GM19324 (cell line): ENCODE measurements around the gene SPSB3.

ENCODE experiments used
- ATAC-seq: cut with Tn5 transposase; IDR thresholded peaks from one replicate; pipeline ENCODE4 v1.9.1; 2021; ENCODE audit warnings: mild to moderate bottlenecking, moderate library complexity; ENCODE audit not compliant: unreplicated experiment, low FRiP score

SPSB3 gene

GRCh38 chr16:1782408-1783264 lies at the start of gene SPSB3, which contains the start of gene NUBP2:
Gene SPSB3 (minus strand): TSS chr16:1782571. CDS start chr16:1781483, 1,088 bp downstream.
Gene NUBP2 (plus strand): TSS chr16:1782960. CDS start chr16:1783021, 61 bp downstream.
- ATAC-seq: peak; percentile 87

GRCh38 chr16:1831186-1832075 lies 49.1 kb upstream of the SPSB3 start:
- no peak for ATAC-seq

DNA sequence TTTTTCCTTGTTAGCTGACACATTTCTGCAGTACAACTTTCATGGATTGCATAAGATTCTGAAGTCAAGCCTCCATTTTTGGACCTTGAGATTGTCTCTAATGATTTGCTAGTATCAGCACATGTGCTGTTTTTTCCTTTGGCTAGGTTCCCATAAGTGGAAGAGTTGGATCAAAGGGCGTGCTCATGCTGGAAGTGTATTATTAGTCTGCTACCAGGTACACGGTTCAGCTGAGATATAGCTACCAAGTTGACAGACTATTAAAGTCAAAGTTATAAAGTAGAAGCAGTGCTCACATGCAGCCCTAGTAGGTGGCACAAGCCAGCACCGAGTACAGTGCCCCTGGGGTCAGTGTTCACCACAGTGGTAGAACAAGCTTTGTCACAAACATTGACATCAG lies 47.8 kb upstream of the SPSB3 start:
- ATAC-seq: no peak

DNA sequence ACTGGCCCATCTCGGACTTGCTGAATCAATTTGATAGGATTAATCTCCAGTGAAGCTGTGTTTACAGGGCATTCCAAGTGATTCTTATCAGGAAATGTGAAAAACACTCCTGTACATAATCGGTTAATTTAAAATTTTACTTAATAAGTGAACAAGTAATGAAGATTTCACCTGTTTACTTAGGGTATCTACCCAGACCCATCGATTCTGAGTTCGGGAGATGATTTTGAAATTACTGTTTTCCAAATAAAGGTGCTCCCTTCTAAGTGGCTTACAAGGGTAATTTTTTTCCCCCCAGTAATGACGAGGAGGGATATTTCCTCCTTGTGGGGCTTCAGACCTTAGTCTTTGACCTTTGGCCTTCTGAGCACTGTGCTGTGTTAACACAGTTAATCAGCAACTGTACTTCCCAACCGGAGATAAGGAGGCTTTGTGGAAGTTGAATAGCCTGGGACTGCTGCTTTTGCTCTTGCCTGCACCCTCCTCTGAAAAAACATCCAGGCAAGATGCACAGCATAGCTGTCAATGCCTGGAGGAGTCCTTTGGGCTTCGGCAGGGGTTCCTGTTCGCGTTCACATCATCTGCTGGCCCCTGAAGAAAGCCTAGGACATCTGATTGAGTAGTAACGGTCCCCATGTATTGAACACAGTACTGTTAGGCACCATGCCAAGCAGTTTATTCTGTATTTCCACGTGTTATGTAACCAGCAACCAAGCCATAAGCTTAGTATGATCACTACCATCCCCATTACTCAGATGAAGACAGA lies 46.5 kb upstream of the SPSB3 start:
- no peak for ATAC-seq

GRCh38 chr16:1826691-1827573 lies 44.6 kb upstream of the SPSB3 start, which contains the start of the genes FAHD1 and HAGH:
Gene FAHD1 (plus strand): TSS chr16:1827206. CDS start chr16:1827239, 33 bp downstream.
Gene HAGH (minus strand): TSS chr16:1826825. CDS start chr16:1826787, 38 bp downstream.
- ATAC-seq: peak; percentile 88

DNA sequence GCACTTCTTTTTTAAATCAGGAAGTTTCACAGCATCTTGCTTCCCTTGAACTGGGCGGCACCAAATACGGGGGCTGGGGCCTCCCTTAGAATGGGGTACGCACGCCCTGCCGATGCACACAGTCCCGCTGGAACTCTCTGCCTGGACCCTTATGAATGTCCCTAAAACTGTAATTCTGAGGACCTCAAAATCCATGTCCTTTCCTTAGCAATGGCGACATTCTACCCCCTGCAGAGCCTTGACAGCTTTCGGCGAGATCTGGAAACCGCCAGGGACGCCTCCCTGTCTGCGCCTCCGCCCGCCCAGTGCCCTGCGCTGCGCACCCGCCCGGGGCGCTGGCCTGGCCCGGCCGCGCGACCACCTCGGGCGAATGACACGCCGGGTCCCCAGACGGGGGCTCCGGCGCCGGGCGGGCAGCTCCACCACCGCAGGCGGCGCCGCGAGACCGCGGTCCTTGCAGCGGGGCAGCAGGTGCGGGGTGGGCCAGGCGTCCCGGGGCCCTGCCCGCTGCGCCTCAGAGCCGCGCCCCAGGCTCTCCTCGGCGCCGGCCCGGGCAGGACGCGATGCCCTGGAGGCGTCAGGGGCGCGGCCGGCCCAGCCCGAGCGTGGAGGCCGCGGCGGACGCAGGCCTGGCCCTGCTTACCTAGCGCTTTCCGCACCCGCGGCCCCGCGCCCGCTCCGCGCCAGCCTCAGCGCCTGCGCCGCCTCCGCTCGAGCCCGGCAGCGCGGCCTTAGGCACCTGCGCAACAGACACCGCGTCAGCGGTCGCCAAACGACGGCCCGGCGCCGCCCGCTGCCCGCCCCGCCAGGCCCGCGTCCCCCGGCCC lies 43.7 kb upstream of the SPSB3 start:
- peak; percentile 65 for ATAC-seq

- ATAC-seq: no peak
Observed at GRCh38 chr16:1825381-1825863, 43.1 kb upstream of the SPSB3 start.

DNA sequence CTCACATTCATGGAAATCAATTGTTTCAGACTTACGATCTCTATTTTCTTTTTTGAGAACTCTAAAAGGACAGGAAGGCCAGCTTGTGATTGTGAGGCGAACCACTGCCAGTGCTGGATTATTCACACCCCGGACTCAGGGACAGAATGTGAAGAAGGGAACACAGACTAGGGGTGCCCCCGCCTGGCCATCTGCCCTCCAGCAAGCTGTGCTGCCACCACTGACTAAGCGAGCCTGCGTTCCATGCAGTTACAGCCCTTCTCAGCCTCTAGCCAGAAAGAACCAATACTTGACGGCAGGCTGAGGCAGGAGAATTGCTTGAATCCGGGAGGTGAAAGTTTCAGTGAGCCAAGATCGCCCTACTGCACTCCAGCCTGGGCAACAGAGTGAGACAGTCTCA lies 41.5 kb upstream of the SPSB3 start:
- ATAC-seq: no peak

GRCh38 chr16:1822801-1823200 lies 40.4 kb upstream of the SPSB3 start:
- no peak for ATAC-seq

DNA sequence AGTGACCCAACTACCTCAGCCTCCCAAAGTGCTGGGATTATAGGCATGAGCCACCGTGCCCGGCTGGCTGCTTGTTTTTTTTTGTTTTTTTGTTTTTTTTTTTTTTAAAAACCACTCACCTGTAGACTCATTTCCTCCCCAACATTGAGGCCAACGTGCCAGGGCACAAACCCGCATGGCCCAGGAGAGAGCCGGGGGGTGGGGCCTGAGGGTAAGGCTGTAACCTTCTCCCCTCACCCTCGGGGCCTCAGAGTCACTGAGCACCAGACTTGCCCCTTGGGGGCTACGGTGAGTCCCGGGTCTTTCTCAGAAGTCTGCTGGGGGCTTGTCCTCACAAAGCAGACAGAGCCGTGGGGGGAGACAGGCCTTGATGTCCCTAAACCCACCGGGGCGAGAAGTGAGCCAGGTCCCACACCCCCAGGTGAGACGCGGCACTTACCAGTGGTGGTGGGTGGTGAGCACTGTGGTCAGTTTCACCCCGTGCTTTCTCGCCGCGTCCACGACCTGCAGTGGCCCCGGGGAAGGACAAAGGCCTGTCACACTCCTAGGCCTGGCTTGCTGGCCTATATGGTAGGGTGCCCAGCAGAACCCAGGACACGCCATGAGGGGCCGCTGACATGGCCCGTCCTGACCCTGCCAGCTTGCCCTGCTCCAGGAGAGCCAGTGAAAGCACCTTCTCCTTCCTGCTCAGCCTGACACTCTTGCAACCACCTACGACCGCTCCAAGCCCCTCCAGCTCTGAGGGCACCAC lies 39.7 kb upstream of the SPSB3 start:
- no peak for ATAC-seq

GRCh38 chr16:1820946-1821290 lies 38.5 kb upstream of the SPSB3 start:
- no peak for ATAC-seq

- no peak for ATAC-seq
Observed at GRCh38 chr16:1820096-1820945, 38.0 kb upstream of the SPSB3 start.

- no peak for ATAC-seq
Observed at GRCh38 chr16:1819611-1820010, 37.2 kb upstream of the SPSB3 start.

DNA sequence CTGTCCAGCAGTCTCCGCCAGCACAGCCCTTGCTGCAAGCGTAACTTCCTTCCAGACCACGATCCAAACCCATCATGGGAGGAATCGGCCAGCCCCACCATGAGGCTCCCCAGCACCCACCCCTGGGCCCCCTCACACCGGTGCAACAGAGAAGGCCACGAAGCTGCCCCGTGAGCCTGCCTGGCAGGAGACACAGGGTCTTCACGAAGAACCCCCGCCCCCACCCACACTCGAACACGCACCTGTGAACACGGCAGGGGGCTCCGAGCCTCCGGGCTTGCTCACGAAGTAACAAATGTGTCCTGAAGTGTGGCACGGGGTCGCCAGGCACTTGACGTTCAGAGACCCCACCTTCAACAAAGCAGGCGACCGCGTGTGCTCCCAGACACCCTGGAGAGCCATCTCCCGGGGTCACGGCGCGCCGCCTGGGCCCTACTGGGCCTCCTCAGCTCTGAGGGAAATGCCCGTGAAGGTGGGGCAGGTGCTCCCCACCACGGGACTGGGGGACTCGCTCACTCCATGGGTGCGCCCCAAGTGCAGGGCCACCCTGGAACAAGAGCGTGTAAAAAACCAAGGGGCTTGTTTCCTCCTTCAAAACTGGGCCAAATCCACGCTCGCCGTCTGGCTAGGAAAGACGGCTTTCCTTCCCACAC lies 36.6 kb upstream of the SPSB3 start:
- no peak for ATAC-seq

GRCh38 chr16:1818204-1818872 lies 36.0 kb upstream of the SPSB3 start:
- ATAC-seq: no peak

- no peak for ATAC-seq
Observed at GRCh38 chr16:1817716-1818115, 35.3 kb upstream of the SPSB3 start.
